Activated CD4-positive, alpha-beta T cell treated with anti-CD3 and anti-CD28 coated beads, Interleukin-10, Interleukin-2, amounts not matched to agents 100 ng/mL and 50 ng/mL, durations not matched to agents 16 hours and 8 hours (primary cell): ENCODE measurements around the gene LUC7L.
"Not testable (repeated sequence)": the region's sequence is repeated elsewhere in the genome, so short reads cannot be mapped to it uniquely, and the experiment has no call there.

Experiments used
- DNase-seq: peaks from one replicate; pipeline ENCODE4 v3.0.0-alpha.2; 2020

The LUC7L gene

DNA sequence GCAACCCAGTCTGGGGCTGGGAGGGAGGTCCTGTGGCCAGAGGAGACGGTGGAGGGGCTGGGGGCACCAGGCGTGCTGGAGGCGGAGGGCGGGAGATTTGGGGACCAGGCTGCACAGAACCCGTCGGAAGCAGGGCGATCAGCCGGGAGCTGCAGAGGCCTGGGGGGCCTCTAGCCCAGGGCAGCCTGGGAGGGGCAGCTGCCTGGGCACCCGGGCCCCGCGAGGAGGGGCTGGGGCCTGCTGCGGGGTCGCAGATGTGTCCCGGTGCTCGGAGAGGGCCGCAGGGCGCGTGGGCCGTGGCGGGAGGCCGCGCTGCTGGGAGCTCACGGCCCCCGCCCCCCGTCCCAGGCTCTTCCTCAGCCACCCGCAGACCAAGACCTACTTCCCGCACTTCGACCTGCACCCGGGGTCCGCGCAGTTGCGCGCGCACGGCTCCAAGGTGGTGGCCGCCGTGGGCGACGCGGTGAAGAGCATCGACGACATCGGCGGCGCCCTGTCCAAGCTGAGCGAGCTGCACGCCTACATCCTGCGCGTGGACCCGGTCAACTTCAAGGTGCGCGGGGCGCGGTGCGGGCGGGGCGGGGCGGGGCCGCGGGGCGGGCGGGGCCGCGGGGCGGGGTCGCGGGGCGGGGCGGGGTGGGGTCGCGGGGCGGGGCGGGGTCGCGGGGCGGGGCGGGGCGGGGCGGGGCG is 65.0 kb downstream of the LUC7L start:
- DNase-seq, result not testable (repeated sequence)

DNA sequence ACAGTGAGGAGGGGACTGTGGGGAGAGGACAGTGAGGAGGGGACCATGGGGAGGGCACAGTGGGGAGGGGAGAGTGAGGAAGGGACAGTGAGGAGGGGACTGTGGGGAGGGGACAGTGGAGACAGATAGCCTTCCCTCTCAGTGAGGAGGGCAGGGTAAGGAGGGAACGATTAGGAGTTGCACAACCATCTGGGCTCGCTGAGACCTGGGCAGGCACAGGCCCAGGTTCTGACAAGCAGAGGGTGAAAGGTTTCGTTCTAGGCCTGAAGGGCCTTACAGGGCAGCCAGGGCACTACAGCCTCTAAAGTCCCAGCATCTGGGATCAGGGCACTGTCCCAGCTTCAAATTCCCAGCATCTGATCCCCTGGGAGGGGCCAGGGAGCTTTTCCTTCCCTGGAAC is 65.6 kb downstream of the LUC7L start:
- not testable (repeated sequence) for DNase-seq

DNA sequence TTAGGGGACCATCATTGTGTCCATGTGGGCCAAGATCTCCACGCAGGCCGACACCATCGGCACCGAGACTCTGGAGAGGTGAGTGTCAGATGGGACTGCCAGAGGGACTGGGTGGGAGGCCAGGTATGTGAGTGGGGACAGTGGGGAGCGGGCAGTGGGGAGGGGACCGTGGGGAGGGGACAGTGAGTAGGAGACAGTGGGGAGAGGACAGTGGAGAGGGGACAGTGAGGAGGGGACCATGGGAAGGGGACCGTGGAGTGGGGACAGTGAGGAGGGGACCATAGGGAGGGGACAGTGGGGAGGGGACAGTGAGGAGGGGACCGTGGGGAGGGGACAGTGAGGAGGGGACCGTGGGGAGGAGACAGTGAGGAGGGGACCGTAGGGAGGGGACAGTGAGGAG is 66.1 kb downstream of the LUC7L start:
- DNase-seq, result not testable (repeated sequence)

DNA sequence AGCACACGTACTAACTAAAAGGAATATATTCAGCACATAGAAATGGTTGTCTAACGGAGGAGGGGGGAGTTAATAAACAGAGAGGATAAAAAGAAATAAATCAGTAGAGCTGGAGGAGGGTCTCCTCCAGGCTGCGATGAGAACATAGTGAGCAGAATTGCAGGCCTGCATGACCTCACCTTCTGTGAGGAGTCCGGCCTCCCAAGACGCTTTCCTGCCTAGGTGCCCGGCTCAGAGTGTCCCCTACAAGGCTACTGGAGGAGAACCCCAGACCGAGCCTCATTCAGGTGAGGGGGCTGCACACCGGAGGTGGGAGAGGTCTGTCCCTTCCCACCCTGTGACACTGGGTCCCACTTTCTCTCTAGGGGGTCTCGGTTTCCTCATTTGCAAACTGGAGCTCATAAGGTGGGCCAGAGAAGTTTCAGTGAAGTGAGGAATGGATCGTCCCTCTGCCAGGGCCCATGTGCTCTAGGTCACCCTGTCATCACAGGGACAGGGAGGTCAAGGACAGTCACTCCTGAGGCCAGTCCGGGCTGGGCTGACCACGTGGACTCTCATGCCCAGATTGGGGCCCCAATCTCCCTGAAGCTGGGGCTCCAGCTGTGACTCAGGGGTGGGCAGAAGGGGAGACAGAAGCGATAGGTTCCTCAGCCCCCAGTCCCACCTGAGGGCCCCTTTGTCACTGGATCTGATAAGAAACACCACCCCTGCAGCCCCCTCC is 66.8 kb downstream of the LUC7L start:
- no peak for DNase-seq

DNA sequence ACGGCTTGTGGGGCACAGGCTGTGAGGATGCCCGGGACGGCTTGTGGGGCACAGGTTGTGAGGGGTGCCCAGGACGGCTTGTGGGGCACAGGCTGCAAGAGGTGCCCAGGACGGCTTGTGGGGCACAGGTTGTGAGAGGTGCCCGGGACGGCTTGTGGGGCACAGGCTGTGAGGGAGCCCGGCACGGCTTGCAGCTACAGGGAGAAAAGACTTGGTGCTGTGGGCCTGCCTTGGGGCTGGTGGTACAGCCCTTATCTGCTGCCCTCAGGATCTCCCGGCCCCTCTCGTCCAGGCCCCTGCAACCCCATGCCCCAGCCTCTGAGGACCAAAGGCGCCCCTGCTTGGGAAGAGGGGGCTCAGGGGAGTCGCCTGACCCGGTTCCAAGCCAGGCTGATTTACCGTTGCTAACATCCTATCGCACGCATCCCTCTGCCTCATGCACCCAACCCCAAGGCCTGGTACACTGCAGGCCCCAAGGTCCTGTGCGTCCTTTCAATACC is 68.5 kb downstream of the LUC7L start:
- DNase-seq, result no peak

DNA sequence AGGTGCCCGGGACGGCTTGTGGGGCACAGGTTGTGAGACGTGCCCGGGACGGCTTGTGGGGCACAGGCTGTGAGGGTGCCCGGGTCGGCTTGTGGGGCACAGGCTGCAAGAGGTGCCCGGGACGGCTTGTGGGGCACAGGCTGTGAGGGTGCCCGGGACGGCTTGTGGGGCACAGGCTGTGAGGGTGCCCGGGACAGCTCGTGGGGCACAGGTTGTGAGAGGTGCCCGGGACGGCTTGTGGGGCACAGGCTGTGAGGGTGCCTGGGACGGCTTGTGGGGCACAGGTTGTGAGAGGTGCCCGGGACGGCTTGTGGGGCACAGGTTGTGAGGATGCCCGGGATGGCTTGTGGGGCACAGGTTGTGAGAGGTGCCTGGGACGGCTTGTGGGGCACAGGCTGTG is 69.0 kb downstream of the LUC7L start:
- not testable (repeated sequence) for DNase-seq

DNA sequence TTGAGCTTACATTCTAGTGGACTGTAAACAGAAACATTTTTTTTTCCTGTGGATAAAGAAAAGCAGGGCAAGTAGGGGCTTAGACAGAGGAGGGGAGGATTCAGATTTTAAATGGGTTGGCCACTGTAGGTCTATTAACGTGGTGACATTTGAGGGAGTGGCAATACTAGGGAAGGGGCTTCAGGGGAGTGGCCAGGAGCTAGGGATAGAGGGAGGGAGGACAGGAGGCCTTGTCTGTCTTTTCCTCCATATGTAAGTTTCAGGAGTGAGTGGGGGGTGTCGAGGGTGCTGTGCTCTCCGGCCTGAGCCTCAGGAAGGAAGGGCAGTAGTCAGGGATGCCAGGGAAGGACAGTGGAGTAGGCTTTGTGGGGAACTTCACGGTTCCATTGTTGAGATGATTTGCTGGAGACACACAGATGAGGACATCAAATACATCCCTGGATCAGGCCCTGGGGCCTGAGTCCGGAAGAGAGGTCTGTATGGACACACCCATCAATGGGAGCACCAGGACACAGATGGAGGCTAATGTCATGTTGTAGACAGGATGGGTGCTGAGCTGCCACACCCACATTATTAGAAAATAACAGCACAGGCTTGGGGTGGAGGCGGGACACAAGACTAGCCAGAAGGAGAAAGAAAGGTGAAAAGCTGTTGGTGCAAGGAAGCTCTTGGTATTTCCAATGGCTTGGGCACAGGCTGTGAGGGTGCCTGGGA is 70.0 kb downstream of the LUC7L start:
- no peak for DNase-seq

DNA sequence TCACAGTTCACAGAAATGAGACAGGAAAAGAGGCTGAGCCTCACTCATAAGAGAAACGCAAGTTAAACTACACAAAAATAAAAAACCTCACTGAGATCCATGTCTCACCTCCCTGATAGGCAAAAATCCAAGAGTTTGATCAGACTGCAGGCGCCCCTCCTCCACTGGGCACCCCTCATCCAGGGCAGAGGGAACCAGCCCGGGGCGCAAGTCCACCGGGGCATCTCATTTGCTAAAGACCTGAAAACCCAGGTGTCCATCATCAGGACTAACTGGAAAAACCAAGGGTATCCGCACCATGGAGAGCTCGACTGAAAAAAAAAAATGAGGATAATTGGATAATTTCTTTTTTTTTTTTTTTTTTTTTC is 74.2 kb downstream of the LUC7L start:
- no peak for DNase-seq

DNA sequence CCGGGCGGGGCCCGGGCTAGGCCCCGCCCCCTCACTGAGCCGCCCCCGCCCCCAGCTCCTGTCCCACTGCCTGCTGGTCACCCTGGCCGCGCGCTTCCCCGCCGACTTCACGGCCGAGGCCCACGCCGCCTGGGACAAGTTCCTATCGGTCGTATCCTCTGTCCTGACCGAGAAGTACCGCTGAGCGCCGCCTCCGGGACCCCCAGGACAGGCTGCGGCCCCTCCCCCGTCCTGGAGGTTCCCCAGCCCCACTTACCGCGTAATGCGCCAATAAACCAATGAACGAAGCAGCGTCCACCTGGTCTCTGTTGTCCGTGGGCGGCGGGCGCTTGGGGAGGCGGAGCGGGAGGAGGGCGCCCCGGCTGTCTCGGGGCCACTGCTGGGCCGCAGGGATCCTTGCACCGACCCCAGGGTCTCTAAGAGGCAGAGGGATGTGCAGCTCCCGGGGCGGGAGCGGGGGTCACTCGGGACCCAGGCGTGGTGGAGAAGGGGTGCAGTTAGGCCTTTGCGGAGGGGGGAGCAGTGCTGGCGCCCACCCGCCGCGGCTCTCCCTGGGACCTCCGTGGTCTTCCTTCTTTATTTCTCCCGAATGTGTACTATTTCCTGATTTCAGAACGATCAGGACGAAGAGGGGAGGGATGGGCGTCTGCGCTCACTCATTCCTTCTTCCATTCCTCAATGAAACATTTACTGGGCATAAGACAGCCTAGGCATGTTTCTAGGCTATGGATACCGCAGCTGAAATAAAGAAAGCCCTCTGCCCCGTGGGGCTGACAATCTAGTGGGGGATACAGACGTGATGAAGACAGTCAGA is 74.8 kb downstream of the LUC7L start:
- no peak for DNase-seq

DNA sequence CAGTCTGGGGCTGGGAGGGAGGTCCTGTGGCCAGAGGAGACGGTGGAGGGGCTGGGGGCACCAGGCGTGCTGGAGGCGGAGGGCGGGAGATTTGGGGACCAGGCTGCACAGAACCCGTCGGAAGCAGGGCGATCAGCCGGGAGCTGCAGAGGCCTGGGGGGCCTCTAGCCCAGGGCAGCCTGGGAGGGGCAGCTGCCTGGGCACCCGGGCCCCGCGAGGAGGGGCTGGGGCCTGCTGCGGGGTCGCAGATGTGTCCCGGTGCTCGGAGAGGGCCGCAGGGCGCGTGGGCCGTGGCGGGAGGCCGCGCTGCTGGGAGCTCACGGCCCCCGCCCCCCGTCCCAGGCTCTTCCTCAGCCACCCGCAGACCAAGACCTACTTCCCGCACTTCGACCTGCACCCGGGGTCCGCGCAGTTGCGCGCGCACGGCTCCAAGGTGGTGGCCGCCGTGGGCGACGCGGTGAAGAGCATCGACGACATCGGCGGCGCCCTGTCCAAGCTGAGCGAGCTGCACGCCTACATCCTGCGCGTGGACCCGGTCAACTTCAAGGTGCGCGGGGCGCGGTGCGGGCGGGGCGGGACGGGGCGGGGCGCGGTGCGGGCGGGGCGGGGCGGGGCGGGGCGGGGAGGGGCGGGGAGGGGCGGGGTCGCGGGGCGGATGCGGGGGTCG is 75.6 kb downstream of the LUC7L start:
- DNase-seq, result not testable (repeated sequence)

DNA sequence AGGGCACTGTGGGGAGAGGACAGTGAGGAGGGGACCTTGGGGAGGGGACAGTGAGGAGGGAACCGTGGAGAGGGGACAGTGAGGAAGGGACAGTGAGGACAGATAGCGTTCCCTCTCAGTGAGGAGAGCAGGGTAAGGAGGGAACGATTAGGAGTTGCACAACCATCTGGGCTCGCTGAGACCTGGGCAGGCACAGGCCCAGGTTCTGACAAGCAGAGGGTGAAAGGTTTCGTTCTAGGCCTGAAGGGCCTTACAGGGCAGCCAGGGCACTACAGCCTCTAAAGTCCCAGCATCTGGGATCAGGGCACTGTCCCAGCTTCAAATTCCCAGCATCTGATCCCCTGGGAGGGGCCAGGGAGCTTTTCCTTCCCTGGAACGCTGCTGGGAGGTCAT is 76.1 kb downstream of the LUC7L start:
- not testable (repeated sequence) for DNase-seq

DNA sequence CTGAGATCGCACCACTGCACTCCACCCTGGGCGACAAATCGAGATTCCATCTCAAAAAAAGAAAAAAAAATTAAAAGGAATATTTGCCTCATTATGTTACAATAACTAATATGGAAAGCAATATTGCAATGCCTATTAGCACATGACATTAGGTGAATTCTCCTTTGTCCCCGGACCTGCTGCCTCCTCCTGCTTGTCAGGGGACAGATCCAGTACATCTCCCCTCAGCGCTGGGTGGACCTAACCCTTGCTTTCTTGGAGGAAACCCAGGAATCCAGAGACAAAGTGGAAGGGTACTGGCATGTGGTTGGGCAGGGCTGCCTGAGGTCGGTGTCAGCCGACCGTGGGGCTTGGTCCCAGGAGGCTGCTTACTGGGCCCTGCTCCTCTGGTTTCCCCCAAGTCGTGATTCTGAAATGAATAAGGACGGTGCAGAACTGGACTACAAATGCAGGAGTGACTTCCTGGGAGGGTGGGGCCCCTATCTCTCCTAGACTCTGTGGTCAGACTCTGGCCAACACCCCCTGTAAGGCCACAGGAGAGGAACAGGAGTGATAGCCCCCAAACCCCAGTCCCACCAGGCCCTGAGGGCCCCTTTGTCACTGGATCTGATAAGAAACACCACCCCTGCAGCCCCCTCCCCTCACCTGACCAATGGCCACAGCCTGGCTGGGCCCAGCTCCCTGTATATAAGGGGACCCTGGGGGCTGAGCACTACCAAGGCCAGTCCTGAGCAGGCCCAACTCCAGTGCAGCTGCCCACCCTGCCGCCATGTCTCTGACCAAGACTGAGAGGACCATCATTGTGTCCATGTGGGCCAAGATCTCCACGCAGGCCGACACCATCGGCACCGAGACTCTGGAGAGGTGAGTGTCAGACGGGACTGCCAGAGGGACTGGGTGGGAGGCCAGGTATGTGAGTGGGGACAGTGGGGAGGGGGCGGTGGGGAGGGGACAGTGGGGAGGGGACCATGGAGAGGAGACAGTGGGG is 76.8 kb downstream of the LUC7L start, which contains the start of gene HBZ:
HBZ (plus strand) TSS at position 504 of the 988 bp plus-strand sequence; CDS start at position 770, 266 bp downstream.
- no peak for DNase-seq

DNA sequence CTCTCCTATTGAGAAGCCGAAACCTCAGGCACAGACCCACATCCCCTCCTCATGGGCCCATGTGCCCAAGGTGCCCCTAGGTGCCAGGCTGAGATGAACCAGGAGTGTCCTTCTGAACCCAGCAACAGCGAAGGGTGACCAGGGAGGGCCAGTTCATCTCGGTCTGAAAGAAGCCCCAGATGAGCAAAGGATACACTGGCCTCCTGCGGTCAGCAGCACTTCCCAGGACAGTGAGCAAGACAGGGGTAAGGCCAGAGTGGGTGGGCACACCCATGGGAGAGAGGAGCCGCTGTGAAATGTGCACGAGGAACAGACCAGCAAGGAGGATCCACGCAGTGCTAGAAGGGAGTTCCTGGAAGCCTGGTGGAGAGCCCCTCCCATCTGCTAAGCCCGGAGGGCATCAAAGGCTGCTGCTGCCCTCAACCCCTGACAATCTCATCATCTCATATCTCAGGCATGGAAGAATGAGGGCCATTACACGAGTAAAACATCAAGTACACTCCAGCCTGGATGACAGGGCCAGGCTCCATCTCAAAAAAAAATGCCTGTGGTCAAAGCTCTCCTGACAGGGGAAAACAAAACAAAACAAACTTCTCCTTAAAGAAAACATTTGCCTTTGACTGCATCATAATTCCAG is 80.1 kb downstream of the LUC7L start:
- DNase-seq, result no peak

DNA sequence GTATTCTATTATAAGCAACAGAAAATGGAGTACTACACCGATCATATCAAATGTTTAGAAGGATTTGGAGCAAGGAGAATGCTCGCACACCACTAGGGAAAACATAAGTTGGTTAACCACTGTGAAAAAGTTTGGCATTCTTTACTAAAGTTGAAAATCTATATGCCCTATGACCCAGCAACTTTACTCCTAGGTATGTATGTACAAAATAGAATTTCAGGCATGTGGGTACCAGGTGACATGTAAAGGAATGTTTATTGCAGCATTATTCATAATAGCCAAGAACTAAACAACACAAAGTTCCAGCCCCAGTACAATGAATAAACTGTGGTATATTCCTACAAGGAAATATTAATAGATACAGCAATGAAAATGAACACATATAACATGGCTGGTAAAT is 82.6 kb downstream of the LUC7L start:
- DNase-seq, result no peak

DNA sequence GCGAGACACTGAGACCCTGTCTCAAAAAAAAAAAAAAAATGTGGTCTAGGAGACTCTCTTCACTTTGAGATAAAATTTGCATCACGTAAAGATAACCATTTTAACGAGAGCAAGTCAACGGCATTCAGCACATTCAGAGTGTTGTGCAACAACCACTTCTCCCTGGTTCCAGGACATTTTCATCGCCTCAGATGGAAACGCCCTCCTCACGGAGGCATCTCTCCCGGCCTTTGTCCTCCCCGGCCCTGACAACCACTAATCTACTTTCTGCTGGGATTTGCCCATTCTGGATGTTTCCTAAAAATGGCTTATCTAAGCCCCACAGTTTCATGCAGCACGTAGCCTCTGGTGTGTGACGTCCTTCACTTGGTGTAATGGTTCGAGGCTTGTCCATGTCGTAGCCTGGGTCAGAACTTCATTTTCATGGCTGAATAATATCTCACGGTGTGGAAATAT is 84.4 kb downstream of the LUC7L start:
- DNase-seq, result no peak

DNA sequence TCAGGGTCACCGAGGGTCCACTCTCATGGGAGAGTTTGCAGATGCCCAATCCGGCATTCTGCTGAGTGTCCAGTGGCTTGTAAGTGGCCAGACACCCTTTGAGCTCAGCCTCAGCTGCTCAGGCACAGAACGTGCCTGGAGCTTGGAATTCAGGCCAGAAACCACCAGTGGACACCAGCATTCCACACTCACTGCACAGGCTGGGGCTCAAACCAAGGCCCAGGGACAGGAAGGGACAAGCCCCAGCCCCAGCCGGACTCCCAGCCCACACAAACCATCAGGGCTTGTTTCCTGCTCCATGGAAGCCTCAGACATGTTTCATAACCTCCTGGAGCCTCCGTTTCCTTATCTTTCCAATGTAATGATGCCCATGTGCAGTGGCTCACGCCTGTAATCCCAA is 85.8 kb downstream of the LUC7L start:
- no peak for DNase-seq

DNA sequence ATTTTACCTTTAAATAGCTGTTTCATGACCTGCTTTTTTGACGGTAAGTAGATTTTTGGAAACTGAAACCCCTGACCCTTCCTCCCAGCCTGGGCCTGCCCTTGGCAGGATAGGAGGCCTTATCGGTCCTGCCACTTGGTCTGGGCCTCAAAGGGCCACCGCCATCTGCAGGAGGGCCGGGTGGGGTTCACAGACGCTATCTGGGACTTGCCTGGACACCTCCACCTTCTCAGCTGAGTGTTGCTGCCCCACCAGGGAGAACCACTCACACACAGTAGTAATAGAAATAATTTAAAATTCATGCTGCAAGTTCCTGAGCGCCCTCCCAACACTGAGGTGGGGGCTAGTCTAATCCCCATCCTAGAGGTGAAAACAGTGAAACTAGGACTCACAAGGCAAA is 86.2 kb downstream of the LUC7L start:
- DNase-seq, result no peak

DNA sequence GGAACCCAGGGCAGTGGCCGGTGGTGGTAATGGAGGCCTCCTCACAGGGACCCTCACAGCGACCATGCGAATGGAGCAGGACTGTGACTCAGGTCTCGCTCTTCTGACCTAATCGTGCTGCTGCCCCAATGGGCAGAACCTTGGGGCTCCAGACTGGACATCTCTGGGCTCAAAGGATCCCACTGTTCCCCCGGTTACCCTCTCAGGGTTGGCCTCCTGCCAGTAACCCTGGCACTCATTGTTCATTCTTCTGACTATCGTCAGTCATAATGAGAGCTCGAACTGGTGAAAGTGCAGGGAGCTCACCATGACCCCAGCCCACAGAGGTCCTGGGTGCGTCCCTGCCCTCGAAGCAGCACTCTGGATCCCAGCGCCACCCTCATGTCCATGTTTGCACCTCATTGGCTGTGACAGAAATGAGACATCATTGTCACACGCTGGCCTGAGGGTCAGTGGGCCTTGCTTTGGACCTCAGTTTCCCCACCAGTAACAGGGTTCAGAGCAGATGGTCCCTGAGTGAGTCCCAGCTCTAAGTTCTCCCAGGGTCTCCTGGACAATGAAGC is 86.8 kb downstream of the LUC7L start:
- DNase-seq, result no peak

DNA sequence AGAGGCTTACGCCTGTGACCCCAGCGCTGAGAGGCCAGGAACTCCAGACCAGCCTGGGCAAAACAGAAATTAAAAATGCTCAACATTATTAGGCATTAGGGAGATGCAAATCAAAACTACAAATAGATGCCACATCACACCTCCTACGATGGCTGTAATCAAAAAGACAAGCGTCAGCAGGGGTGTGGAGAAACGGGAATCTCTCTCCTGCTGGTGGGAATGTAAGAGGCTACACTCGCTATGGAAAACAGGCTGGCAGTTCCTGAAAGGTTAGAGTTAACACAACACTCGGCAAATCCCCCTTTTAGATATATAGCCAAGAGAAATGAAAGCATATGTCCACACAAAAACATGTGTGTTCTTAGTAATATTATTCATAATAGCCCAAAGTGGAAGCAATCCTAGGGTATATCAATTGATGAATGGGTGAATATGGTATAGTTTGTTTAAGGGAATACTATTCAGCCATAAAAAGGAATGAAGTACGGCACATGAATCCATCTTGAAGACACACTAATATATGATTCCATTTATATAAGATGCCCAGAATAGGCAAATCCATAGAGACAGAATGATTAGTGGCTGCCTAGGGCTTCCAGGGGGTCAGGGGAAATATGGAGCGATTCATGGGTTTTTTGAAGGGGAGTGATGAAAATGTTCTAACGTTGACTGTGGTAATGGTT is 88.9 kb downstream of the LUC7L start:
- DNase-seq, result no peak
